ENCODE results near the gene PSTPIP2. TPM values are rescaled to one million over a fixed set of nuclear protein-coding genes. Genes with fewer than 3 reads are reported as not detected.

The PSTPIP2 gene
- total and polyA plus RNA-seq, 2 experiments from 2014 or later: 1.4 to 2.6 TPM

GRCh38 chr18:46061387-46061786 lies 10.7 kb downstream of the PSTPIP2 start (continued):
- TF ChIP-seq ZNF462 (CRISPR knock-in tag; IDR thresholded peaks at IDR 0.05) (no peak), ETS1 (IDR thresholded peaks at IDR 0.05) (no peak), CREB1 (CRISPR knock-in tag; IDR thresholded peaks at IDR 0.05; ENCODE audit: low read depth) (no peak), JUNB (IDR thresholded peaks at IDR 0.05; ENCODE audit: unreplicated experiment) (no peak), ZNF114 (CRISPR knock-in tag; IDR thresholded peaks at IDR 0.05) (no peak), EZH2phosphoT487 (IDR thresholded peaks at IDR 0.05; ENCODE audit: unreplicated experiment) (no peak), REST (IDR thresholded peaks at IDR 0.05; ENCODE audit: unreplicated experiment) (no peak), POLR2AphosphoS5 (IDR thresholded peaks at IDR 0.05; ENCODE audit: low read depth) (no peak), EZH2 (IDR thresholded peaks at IDR 0.05; ENCODE audit: low read depth, unreplicated experiment) (no peak)
